Omental fat pad (tissue), 4 donors: ENCODE results near the gene RNF32. TPM values are rescaled to one million over a fixed set of nuclear protein-coding genes. Genes with fewer than 3 reads are reported as not detected.

Experiments used
- ATAC-seq: fragments of 150-250 bp; one replicate; pipeline ENCODE4 v1.9.1; 2016; ENCODE audit warnings: mild to moderate bottlenecking, moderate library complexity; ENCODE audit not compliant: low FRiP score
- DNase-seq: peaks from one replicate; pipeline ENCODE4 v3.0.0-alpha.2; 2019; ENCODE audit warnings: low spot score
- total RNA-seq, 4 donors: library from RNA; depleted of rRNA; stranded (reverse); fragments of >200 nt; gene quantifications; one replicate each; pipeline ENCODE4 v1.1.0, GENCODE V29; 2016
- TF ChIP-seq, protein P1 (sequence below), 3 donors: fragments of 450-650 bp; IDR thresholded peaks; one replicate each; pipeline ENCODE4 v1.5.1; 2016 to 2017; ENCODE audit warnings: antibody characterized with exemption in 3 of 3, mild to moderate bottlenecking in 3 of 3, moderate library complexity in 2 of 3

RNF32 gene
- total RNA-seq, 4 donors from 2014 or later = 0.72 to 1.9 TPM; not detected in 2

DNA sequence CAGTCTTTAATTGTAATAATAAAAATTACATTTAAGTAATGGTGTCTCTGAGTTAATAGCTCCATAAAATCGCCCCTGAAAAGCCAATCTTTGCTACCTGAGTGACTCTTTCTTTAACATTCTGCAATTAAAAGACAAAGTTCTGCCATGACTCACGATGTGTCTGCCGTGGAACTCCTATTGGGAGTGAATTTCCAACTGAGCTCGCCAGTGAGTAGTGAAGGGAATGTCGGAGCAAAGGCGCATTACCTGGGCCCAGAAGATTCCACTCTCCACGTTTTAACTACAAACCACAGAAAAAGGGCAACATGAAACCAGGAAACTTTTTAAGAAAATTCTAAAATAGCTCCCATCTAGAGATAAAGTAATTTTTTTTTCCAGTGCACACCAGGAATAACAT lies 36.9 kb upstream of the RNF32 start:
- DNase-seq = no peak
- TF ChIP-seq, protein P1, sequence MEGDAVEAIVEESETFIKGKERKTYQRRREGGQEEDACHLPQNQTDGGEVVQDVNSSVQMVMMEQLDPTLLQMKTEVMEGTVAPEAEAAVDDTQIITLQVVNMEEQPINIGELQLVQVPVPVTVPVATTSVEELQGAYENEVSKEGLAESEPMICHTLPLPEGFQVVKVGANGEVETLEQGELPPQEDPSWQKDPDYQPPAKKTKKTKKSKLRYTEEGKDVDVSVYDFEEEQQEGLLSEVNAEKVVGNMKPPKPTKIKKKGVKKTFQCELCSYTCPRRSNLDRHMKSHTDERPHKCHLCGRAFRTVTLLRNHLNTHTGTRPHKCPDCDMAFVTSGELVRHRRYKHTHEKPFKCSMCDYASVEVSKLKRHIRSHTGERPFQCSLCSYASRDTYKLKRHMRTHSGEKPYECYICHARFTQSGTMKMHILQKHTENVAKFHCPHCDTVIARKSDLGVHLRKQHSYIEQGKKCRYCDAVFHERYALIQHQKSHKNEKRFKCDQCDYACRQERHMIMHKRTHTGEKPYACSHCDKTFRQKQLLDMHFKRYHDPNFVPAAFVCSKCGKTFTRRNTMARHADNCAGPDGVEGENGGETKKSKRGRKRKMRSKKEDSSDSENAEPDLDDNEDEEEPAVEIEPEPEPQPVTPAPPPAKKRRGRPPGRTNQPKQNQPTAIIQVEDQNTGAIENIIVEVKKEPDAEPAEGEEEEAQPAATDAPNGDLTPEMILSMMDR (IDR thresholded peaks at IDR 0.05) = no peak
- no peak for ATAC-seq

DNA sequence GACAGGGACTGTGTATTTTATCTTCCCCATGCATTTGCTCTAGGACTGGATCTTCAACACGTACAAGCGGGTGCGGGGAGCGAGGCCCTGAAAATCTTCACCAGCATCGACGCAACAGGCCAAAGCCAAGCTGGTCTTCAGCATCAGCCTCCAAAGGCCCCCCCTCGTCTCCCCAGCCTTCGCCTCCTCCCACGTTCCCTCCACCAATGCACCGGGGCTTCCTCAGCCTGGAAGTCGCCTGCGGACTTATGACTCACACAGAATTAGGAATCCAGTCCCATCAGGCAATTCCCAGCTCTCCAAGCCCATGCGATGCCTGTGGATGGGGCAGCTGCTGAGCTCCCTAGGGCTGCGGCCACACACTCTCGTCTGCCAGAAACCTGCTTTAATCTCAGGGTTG lies 36.3 kb upstream of the RNF32 start:
- no peak for ATAC-seq
- no peak for DNase-seq
- TF ChIP-seq, protein P1 (IDR thresholded peaks at IDR 0.05) = no peak

DNA sequence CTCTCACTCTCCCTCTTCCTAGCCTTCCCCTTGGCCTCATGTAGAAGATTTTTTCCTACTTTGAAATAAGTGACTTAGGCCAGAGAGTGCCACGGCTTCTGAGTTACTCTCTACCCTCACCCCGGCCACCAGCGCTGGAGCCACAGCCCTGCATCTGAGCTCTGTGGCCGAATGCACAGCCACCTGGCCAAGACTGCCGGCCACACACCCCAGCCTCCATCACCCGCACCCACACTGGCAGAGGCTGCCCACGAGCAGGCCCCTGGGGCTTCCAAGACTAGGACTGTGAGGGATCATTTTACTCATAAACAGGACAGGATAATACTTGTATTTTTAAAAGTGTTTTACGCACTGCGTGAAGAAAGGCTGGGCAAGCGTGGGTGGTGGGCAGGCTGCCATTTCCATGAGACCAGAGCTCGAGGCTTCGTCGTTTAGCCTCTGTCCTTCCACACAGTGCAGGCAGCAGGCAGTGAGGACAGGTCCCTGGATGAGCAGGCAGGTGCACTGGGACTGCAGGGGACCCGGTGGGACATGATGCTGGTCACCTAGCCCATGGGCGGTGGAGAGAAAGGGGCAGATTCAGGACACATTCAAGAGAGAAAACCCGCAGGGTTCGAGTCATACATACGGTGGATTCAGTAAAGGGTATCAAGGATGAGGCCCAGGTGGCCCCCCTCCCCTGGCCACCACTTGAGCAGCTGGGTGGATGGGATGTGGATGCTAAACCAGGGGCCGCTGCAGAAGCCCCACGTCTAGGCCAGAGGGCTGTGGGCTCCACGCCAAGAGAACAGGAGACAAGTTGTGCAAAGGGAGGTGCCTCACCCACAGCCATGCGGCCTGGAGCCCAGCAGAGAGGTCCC lies 35.5 kb upstream of the RNF32 start:
- TF ChIP-seq, protein P1 (IDR thresholded peaks at IDR 0.05) = no peak
- no peak for ATAC-seq
- DNase-seq = no peak

DNA sequence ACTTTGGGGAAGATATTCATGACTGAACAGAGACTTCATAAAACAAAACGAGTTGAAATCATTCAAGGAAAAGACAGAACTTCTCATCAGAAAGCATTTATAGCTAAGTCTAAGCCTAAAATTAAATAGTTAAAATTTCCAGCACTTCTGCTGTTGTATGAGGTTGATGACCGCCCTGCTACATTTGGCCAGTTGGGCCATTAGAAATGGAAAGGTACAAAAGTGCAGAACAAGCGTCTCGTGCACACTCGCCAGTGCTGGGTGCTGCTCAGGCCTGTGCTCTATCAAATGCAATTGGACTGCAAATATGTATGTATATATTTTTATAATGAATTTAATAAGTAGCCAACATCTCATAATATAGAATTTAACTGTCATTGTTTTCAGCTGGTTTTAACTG lies 34.4 kb upstream of the RNF32 start:
- DNase-seq (no peak), ATAC-seq (no peak)
- TF ChIP-seq, protein P1 (IDR thresholded peaks at IDR 0.05) = no peak

DNA sequence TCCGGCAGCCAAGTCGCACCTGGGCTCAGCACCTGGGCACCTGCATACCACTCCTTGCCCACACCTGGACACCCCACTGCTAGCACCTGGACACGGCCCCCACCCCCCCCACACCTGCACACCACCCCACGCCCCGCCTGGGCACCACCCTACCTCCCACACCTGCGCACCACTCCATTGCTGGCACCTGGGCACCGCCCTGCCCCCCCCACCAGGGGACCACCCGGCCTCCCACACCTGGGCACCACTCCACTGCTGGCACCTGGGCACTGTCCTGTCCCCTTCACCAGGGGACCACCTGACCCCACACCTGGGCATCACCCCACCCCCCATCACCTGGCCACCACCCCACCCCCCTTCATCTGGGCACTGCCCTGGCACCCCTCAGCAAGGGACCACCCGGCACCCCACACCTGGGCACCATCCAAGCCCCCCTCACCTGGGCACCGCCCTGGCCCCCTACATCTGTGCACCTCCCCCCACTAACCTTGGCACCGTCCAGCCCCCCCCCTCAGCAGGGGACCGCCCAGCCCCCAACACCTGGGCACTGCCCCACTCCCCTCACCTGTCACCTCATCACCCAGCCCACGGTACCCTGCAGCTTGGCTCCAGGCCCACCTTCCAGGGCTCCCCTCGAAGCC lies 33.8 kb upstream of the RNF32 start:
- ATAC-seq = no peak

DNA sequence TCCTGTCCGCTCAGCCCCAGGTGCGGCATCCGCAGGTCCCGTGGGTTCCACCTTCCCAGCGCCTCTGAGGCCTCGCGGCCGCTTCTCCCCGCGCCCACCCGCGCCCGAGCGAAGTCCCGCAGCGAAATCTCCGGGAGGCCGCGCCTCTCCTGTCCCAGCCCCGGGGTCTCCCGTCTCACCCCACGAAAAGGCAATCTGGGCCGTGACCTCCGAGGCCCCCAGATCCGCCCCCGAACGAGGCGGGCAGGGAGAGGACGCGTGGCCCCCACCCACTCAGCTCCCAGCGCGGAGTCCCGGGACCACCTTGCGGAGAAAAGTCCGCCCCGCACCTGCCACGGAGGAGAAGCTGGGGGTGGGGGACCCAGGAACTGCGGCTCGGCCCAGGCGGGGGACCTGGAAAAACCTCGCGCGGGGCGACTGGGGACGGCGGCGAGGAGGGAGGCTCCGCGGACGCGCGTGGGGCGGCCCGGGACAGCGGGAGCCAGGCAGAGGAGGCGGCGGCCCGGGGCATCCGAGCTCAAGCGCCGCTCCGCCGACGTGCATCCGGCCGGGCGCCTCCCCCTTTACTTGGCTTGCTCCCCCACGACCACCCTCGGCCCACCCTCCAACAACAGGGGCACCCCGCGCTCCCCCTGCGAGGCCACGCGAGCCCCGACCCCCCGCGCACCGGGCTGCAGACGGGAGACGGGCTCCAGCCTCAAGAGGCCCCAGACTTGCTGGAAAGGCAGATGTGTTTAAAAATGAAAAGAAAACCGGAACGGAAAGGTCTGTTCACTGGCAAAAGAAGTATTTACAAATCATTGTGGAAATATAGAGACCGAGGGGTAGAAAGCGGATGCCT lies 33.0 kb upstream of the RNF32 start:
- ATAC-seq (no peak), DNase-seq (no peak)
- TF ChIP-seq, protein P1 (IDR thresholded peaks at IDR 0.05) = no peak

More for the DNA sequence above, 33.8 kb upstream of the RNF32 start:
- TF ChIP-seq, protein P1 (IDR thresholded peaks at IDR 0.05) = no peak
- DNase-seq = no peak
